GM19467 (cell line): ENCODE results near the gene DIO3.

Experiments used
- ATAC-seq: cut with Tn5 transposase; IDR thresholded peaks from one replicate; pipeline ENCODE4 v1.9.1; 2021; ENCODE audit warnings: mild to moderate bottlenecking, moderate library complexity; ENCODE audit not compliant: unreplicated experiment

The DIO3 gene

GRCh38 chr14:101579372-101580080 is 18.2 kb downstream of the DIO3 start:
- ATAC-seq = no peak

DNA sequence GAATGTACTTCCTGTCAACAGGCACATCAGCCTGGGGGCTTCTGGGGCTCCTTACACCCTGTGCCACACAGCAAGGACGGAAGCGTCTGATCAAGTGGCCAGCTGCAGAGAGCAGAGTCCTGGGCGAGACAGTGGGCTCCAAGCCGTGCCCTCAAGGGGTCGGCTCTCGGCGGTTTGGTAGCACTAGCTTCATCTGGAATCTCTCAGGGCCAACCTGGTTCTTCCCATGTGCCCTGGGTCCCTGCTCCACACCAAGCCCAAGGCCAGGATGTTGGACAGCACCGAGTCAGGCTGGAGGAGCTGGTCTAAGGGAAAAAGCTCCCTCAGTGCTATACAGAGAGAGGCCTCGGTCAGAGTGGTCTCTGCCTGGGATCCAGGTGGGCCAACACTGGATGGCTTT is 20.5 kb downstream of the DIO3 start:
- ATAC-seq = no peak

DNA sequence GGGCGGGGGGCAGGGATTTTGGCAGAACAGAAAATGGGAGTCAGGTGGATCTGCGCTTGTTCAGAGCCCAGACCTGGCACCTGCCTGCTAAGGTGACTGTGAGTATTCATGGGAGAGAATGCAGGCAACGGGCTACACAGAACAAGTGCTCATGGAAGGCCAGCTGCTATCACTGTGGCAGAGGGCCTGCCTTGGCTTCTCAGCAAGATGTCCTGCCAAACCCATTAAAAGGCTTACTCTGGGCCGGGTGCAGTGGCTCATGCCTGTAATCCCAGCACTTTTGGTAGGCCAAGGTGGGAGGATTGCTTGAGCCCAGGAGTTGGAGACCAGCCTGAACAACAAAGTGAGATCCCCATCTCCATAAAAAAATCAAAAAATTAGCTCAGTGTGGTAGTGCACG is 21.0 kb downstream of the DIO3 start:
- ATAC-seq = no peak

- no peak for ATAC-seq
Measured at GRCh38 chr14:101583006-101583714, 21.9 kb downstream of the DIO3 start.

- no peak for ATAC-seq
Measured at GRCh38 chr14:101583715-101584054, 22.4 kb downstream of the DIO3 start.

GRCh38 chr14:101584055-101584859 is 23.0 kb downstream of the DIO3 start:
- ATAC-seq = no peak

DNA sequence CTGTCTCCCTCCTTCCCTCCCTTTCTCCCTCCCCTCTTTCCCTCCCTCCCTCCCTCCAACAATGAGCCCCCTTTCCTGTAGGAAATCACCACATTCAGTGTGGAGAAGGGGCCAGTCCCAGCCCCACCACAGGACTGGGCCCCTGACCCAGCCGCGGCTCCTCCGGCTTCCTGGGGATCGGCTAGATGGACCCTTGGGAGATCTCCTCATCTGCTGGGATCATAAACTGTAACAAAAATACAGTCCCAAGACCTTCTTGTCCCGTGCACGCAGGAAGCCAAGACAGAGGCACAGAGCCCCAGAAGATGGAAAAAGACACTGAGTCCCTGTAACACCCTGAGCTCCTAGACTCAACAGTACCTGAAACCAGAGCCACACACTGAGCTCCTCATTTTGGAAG is 23.9 kb downstream of the DIO3 start:
- no peak for ATAC-seq

DNA sequence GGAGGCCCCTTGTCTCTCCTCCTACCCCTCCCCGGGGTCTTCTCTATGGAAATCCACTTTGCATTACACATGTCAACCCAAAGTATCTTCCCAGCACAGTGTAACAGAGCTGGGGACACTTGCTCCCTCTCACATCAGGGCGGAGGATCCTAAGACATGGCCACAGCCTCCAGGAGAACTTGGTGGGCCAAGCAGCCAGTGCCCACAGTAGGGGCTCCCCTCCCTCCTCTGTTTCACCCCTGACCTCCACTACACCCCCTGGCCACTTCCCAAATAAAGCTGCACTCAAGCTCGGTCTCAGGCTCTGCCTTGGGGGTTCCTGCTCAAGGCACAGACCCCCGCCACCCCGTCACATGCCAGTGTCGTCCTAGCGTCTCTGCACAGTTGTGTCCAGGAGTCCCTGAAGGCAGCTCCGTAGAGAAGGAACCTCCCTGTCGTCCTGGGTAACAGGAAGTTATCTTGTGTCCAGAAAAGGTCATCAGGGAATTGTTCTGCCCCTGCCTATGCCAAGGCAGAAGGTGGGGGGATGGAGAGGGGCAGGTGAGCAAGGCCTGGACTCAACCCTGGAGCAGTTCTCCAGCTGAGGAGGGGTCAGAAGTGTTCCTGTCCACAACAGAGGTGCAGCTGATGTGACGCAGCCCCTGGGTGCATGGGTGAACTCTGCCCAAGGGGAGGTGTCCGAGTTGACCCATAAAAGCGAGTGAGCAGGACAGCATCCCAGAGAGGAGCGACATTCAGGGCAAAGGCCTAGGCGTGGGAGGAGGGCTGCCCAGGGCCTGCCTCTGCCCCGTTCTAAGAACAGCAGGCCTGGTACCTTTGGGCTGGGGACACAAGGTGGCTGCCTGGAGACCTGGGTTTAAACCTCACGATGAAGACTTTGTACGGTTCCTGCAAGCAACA is 25.5 kb downstream of the DIO3 start:
- no peak for ATAC-seq

GRCh38 chr14:101587441-101587911 is 26.2 kb downstream of the DIO3 start:
- ATAC-seq = no peak

- no peak for ATAC-seq
Measured at GRCh38 chr14:101588286-101588975, 27.1 kb downstream of the DIO3 start.

GRCh38 chr14:101588990-101589389 is 27.7 kb downstream of the DIO3 start:
- no peak for ATAC-seq

GRCh38 chr14:101589486-101590015 is 28.3 kb downstream of the DIO3 start:
- ATAC-seq = no peak

DNA sequence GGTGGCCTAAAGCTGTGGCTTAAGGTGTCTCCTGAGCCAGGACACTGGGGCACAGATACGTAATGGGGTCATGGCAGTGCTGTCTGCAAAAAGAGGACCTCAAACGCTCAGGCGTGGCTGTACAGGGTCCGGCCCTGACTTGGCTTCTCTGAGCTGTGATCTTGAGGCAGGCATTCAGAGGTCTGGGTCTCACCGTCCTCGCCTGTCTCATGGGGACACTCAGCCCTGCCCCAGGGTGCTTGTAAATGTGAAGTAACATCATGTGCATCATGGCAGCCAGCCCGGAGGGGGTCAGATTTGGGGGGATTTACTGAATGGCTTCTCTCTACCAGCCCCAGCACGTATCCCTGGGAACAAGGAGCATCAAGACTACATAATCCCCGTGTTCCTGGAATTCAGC is 28.8 kb downstream of the DIO3 start:
- no peak for ATAC-seq

DNA sequence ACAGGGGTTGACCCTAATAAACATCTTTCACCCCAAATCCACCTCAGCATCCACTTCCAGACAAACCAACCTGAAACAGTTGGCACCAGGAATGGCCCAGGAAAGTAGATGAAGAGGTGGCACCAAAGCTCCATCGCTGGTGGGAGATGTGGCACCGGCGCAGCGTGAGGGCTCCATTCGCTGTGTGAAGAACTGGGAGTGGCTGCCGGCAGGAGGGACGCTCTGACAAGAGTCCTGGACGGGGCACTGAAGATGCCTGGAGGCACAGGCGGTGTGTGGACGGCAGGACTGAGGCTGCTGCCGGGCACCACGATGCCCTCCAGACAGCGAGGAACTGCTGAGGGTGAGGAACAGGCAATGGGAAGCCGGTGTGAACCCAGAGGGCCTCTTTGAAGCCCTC is 29.3 kb downstream of the DIO3 start:
- ATAC-seq = no peak

- ATAC-seq = no peak
Measured at GRCh38 chr14:101591121-101591520, 29.8 kb downstream of the DIO3 start.

- ATAC-seq = no peak
Measured at GRCh38 chr14:101591582-101591981, 30.3 kb downstream of the DIO3 start.

DNA sequence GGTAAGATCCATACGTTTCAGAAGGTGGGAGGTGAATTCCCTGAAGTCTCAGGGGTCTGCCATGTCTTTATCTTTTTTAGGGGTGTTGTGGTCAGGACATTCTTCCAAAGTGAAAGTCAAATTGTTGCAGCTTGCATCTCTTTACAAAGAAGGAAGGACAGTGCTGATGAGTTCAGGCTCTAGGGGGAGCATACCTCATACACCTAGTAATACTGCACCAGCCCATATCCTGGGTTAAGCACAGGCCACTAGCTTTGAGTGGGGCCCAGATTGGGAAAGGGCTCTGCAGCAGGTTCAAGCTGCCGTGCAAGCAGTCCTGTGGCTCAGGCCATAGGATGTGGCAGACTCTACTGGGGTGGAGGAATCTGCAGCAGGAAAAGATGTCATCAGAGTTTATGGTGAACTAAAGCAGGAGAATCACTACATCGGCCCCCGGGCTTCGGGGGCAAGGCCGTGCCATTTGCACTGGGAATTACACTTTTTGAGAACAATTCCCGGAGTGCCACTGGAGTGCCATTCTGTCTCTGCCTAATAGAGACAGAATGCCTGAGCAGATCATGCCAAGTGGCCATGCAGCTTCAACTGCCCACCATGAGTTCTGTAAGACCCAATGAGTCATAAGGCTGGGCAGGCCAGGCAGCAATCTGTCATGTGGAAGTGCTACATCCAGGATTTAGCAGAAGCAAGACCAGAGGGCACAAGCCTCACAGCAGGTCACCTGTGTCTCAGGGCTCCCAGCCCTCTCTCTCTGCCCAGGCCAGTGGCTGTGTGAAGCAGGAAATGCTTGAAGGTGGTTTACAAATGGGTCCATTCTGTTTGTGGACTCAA is 32.3 kb downstream of the DIO3 start:
- no peak for ATAC-seq

DNA sequence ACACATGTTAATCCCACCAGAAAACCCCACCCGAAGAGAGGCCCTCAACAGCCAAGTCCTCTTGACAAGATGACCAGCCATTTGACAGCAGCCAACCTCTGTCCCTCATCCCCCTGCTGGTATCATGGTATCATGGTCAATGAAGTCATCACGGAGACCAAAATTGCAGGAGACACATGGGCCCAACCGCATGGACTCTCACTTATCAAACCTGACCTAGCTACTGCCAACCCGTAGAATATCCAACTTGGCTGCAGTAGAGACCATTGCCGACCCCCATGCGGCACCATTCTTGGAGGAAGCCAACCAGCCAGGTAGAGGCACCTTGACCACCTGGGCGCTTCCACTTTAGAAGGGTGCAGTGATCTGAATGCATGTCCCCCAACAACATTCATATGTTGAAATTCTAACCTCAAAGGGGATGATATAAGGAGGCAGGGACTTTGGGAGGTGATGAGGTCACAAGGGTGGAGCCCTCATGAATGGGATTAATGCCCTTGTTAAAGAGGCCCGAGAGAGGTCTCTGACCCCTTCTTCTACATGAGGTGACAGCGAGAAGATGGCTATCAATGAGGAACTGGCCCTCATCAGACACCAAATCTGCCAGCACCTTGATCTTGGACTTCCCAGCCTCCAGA is 33.3 kb downstream of the DIO3 start:
- no peak for ATAC-seq

GRCh38 chr14:101595349-101595748 is 34.1 kb downstream of the DIO3 start:
- ATAC-seq = no peak
